DND-41 (cell line): ENCODE measurements around the gene HGS.

Experiments
- ATAC-seq: fragments of 200-7000 bp; cut with Tn5 transposase; 3 replicates; pipeline ENCODE4 v1.9.1; 2021; ENCODE audit warnings: low read depth; ENCODE audit not compliant: insufficient read depth
- DNase-seq: peaks from one replicate; pipeline ENCODE4 v3.0.0-alpha.2; 2020
- H2AFZ ChIP-seq: 2 replicates; pipeline ENCODE4 v1.6.0; 2012; ENCODE audit warnings: low read depth, low read length
- H3K27ac ChIP-seq: 2 replicates; pipeline ENCODE4 v1.5.1; 2012; ENCODE audit warnings: low read length, inconsistent platforms
- H3K27me3 ChIP-seq: fragments of 200-600 bp; sonication (generic); 2 replicates; pipeline ENCODE4 v1.6.0; 2012; ENCODE audit warnings: low read length, mild to moderate bottlenecking, inconsistent platforms; ENCODE audit not compliant: insufficient read depth, poor library complexity
- H3K36me3 ChIP-seq: 2 replicates; pipeline ENCODE4 v1.5.1; 2012; ENCODE audit warnings: low read length, inconsistent platforms; ENCODE audit not compliant: insufficient read depth
- H3K4me1 ChIP-seq: 2 replicates; pipeline ENCODE4 v1.5.1; 2012; ENCODE audit warnings: mild to moderate bottlenecking, low read length; ENCODE audit not compliant: insufficient read depth
- H3K4me2 ChIP-seq: 2 replicates; pipeline ENCODE4 v1.6.0; 2012; ENCODE audit warnings: mild to moderate bottlenecking, moderate library complexity, low read length, inconsistent platforms; ENCODE audit not compliant: insufficient read depth
- H3K4me3 ChIP-seq, 2 experiments: fragments of 200-600 bp in 1 of 2; shearing (Covaris generic) in 1 of 2; 2 replicates each; pipeline ENCODE4 v1.5.1; 2012 to 2016; ENCODE audit warnings: inconsistent platforms in 2 of 2, low read length in 2 of 2, mild to moderate bottlenecking in 2 of 2, low read depth in 1 of 2, moderate library complexity in 1 of 2
- H3K79me2 ChIP-seq: 2 replicates; pipeline ENCODE4 v1.6.0; 2012; ENCODE audit warnings: low read length, inconsistent platforms; ENCODE audit not compliant: insufficient read depth
- H3K9ac ChIP-seq: 2 replicates; pipeline ENCODE4 v1.6.0; 2012; ENCODE audit warnings: low read depth, mild to moderate bottlenecking, inconsistent platforms, low read length, moderate library complexity
- H3K9me3 ChIP-seq: 2 replicates; pipeline ENCODE4 v1.5.1; 2012; ENCODE audit warnings: low read length, moderate library complexity, mild to moderate bottlenecking, inconsistent platforms; ENCODE audit not compliant: insufficient read depth, severe bottlenecking
- H4K20me1 ChIP-seq: 2 replicates; pipeline ENCODE4 v1.6.0; 2012; ENCODE audit warnings: low read length; ENCODE audit not compliant: insufficient read depth
- CTCF ChIP-seq: IDR thresholded peaks from 2 replicates; pipeline ENCODE4 v1.5.1; 2012; ENCODE audit warnings: borderline replicate concordance, low read length, moderate library complexity, mild to moderate bottlenecking; ENCODE audit not compliant: poor library complexity, severe bottlenecking; ENCODE audit errors: extremely low read depth
- EZH2 ChIP-seq: IDR thresholded peaks from 3 replicates; pipeline ENCODE4 v1.6.1; 2012; ENCODE audit warnings: borderline replicate concordance, low read depth, mild to moderate bottlenecking, moderate library complexity, low read length, inconsistent platforms; ENCODE audit not compliant: severe bottlenecking

Gene HGS

DNA sequence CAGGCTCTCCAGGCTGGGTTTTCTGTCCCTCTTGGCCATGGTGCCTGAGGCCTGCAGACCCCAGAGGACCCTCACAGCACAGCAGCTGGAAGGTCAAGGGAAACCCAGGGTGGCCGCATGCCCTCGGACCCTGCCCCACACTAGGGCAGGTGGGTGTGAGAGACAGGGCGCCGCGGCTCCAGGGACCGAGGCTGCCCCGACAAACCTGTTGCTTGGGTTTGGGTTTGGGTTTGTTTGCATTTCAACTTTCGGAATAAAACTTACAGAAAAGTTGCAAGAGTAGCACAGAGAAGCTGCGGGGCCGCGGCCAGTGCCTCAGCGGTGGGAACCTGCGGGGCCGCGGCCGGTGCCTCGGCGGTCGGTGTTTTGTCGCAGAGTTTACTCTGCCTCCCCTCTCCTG lies 7.8 kb downstream of the HGS start:
- DNase-seq (no peak), ATAC-seq (no peak)
- peaks cover 73% of the 10 kb centered on the region for H4K20me1 ChIP-seq
- peaks cover 98% of the 10 kb centered on the region for H3K36me3 ChIP-seq
- no peak overlapping the region for H2AFZ ChIP-seq
- TF ChIP-seq EZH2 (no peak), CTCF (no peak)
- H3K9me3 ChIP-seq = no peaks in the 10 kb centered on the region
- H3K79me2 ChIP-seq = peaks cover 36% of the 10 kb centered on the region
- H3K27me3 ChIP-seq = no peaks in the 10 kb centered on the region
- H3K9ac ChIP-seq = no peak overlapping the region
- H3K4me2 ChIP-seq = no peak overlapping the region
- no peak overlapping the region for H3K4me3 ChIP-seq
- H3K4me1 ChIP-seq = peaks cover 6% of the 10 kb centered on the region; the same call in 1 of the 2 replicates
- no peak overlapping the region for H3K27ac ChIP-seq

DNA sequence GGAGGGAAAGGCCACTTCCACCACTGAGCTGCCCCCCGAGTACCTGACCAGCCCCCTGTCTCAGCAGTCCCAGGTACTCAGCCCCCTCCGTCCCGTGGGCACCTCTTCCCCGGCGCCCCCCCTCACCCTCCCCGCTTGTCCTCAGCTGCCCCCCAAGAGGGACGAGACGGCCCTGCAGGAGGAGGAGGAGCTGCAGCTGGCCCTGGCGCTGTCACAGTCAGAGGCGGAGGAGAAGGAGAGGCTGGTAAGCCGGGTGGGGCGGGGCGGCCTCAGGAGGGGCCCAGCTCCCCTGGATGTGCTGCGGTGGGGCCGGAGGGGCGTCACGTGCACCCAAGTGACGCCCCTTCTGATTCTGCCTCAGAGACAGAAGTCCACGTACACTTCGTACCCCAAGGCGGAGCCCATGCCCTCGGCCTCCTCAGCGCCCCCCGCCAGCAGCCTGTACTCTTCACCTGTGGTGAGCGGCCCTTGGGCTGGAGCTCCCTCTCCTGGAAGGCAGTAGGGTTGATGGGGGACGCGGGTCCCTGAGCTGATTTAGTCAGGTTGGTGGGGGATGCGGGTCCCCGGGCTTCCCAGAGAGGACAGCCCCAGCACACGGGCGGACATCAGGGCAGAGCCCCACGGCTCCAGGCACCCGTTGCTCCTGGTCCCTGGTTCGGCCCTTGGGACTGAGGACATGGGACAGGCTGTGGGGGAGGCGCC lies 9.8 kb downstream of the HGS start:
- H4K20me1 ChIP-seq = peaks cover 65% of the 10 kb centered on the region; the same call in 1 of the 2 replicates
- H3K27me3 ChIP-seq = no peaks in the 10 kb centered on the region
- H3K4me1 ChIP-seq = no peaks in the 10 kb centered on the region
- H3K9me3 ChIP-seq = no peaks in the 10 kb centered on the region
- H3K4me3 ChIP-seq = no peak overlapping the region
- ATAC-seq (peak; percentile 27; the same call in 1 of the 3 replicates), DNase-seq (no peak)
- no peak overlapping the region for H2AFZ ChIP-seq
- no peak overlapping the region for H3K27ac ChIP-seq
- H3K4me2 ChIP-seq = no peak overlapping the region
- peaks cover 24% of the 10 kb centered on the region for H3K79me2 ChIP-seq
- H3K9ac ChIP-seq = no peak overlapping the region
- peaks cover 98% of the 10 kb centered on the region for H3K36me3 ChIP-seq
- no peak for TF ChIP-seq EZH2
- TF ChIP-seq CTCF = peak; percentile 33

GRCh38 chr17:81694810-81695209 lies 11.0 kb downstream of the HGS start:
- H3K4me1 ChIP-seq = no peaks in the 10 kb centered on the region
- ATAC-seq = no peak
- no peaks in the 10 kb centered on the region for H3K9me3 ChIP-seq
- DNase-seq = no peak
- TF ChIP-seq EZH2 = no peak
- TF ChIP-seq CTCF = no peak
- no peaks in the 10 kb centered on the region for H3K27me3 ChIP-seq
- H3K27ac ChIP-seq = no peak overlapping the region
- no peak overlapping the region for H2AFZ ChIP-seq
- H3K4me3 ChIP-seq = no peak overlapping the region
- H3K36me3 ChIP-seq = peaks cover 91% of the 10 kb centered on the region
- peaks cover 21% of the 10 kb centered on the region for H3K79me2 ChIP-seq
- no peak overlapping the region for H3K4me2 ChIP-seq
- no peak overlapping the region for H3K9ac ChIP-seq
- peaks cover 57% of the 10 kb centered on the region; the same call in 1 of the 2 replicates for H4K20me1 ChIP-seq
